Calu3 (cell line): Measurements from ENCODE around the gene ADCYAP1. TPM values are rescaled to one million over a fixed set of nuclear protein-coding genes. Genes with fewer than 3 reads are reported as not detected.

Source experiments
- BruUV-seq: library from RNA; stranded (reverse); fragments of 400-500 nt; replicated peaks from 2 replicates; lab custom pipeline; 2021; lab: Mats Ljungman, UMichigan
- CTCF ChIA-PET: fragments of 300-600 bp; sonication (Branson Sonifier 250); formaldehyde crosslinking; loops from one replicate; lab custom pipeline; 2022; ENCODE audit warnings: antibody characterized with exemption; lab: Charles Lee
- DNase-seq: peaks from one replicate; pipeline ENCODE4 v3.0.0; 2022
- H3K27ac Mint-ChIP-seq: one replicate; pipeline ENCODE4 v1.8.0; 2022; ENCODE audit warnings: mixed read lengths; ENCODE audit not compliant: unreplicated experiment
- H3K27me3 Mint-ChIP-seq: one replicate; pipeline ENCODE4 v1.8.0; 2022; ENCODE audit warnings: mixed read lengths; ENCODE audit not compliant: unreplicated experiment
- H3K36me3 Mint-ChIP-seq: one replicate; pipeline ENCODE4 v1.8.0; 2022; ENCODE audit warnings: mild to moderate bottlenecking, moderate library complexity, mixed read lengths; ENCODE audit not compliant: insufficient read depth, unreplicated experiment
- H3K4me1 Mint-ChIP-seq: one replicate; pipeline ENCODE4 v1.8.0; 2022; ENCODE audit warnings: mild to moderate bottlenecking, low read depth, mixed read lengths; ENCODE audit not compliant: unreplicated experiment
- H3K4me3 Mint-ChIP-seq: one replicate; pipeline ENCODE4 v1.8.0; 2022; ENCODE audit warnings: mild to moderate bottlenecking, low read depth, moderate library complexity, mixed read lengths; ENCODE audit not compliant: unreplicated experiment
- H3K9me3 Mint-ChIP-seq: one replicate; pipeline ENCODE4 v1.8.0; 2022; ENCODE audit warnings: low read depth, mixed read lengths; ENCODE audit not compliant: unreplicated experiment
- intact Hi-C: fragments of 100-400 bp; cut with micrococcal nuclease; formaldehyde crosslinking; loops from one replicate; pipeline ENCODE4 v1.10.0; 2022; ENCODE audit not compliant: unreplicated experiment
- total RNA-seq: library from RNA; stranded (reverse); gene quantifications from 2 replicates; pipeline ENCODE4 v1.2.3, GENCODE V29; 2022
- TF ChIP-seq, protein P1 (sequence below): fragments of 200-600 bp; IDR thresholded peaks from one replicate; pipeline ENCODE4 v1.8.0; 2022; ENCODE audit warnings: antibody characterized with exemption; ENCODE audit not compliant: unreplicated experiment

Gene ADCYAP1
- total RNA-seq, 1 experiment from 2014 or later, result not detected

DNA sequence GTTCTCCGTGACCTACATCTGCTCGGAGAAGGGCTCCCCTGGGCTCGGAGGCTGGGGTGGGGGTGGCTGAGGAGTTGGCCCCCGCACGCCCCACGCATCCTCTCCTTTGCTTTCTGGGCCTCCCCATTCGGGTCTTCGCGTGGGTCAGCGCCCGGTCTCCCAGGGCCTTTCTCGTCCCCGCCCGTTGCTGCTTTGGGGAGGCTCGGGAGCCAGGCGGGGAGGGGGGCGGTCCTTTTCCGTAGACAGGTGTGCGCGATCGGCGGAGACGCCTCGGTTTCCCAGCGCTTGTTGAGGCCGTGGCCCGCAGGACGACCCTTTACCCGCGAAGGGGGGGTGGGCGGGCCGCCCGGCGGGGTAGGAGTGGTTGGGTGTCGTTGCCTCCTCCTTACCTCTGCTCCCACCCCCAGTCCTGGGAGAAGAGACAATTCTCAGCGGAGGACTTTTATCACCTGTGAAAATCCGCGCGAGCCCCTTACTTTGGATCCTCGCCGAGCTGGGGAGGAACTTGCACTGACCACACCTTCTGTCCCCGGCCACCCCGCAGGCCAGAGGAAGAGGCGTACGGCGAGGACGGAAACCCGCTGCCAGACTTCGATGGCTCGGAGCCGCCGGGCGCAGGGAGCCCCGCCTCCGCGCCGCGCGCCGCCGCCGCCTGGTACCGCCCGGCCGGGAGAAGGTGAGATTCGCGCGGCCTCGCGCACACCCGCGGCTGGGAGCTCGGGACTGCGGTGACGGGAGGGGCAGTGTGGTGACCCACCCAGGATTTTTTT is 2.6 kb downstream of the ADCYAP1 start:
- Mint-ChIP-seq H3K4me3 (no peak overlapping the region), H3K36me3 (no peaks in the 10 kb centered on the region), H3K9me3 (peaks cover 5% of the 10 kb centered on the region), H3K27me3 (peaks cover 55% of the 10 kb centered on the region), H3K27ac (no peak overlapping the region), H3K4me1 (no peaks in the 10 kb centered on the region)
- TF ChIP-seq, protein P1, sequence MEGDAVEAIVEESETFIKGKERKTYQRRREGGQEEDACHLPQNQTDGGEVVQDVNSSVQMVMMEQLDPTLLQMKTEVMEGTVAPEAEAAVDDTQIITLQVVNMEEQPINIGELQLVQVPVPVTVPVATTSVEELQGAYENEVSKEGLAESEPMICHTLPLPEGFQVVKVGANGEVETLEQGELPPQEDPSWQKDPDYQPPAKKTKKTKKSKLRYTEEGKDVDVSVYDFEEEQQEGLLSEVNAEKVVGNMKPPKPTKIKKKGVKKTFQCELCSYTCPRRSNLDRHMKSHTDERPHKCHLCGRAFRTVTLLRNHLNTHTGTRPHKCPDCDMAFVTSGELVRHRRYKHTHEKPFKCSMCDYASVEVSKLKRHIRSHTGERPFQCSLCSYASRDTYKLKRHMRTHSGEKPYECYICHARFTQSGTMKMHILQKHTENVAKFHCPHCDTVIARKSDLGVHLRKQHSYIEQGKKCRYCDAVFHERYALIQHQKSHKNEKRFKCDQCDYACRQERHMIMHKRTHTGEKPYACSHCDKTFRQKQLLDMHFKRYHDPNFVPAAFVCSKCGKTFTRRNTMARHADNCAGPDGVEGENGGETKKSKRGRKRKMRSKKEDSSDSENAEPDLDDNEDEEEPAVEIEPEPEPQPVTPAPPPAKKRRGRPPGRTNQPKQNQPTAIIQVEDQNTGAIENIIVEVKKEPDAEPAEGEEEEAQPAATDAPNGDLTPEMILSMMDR, result no peak
- DNase-seq, result no peak
- intact Hi-C loops, result no loop called here
- no TSS peak for BruUV-seq
- CTCF ChIA-PET, result no interaction called here

DNA sequence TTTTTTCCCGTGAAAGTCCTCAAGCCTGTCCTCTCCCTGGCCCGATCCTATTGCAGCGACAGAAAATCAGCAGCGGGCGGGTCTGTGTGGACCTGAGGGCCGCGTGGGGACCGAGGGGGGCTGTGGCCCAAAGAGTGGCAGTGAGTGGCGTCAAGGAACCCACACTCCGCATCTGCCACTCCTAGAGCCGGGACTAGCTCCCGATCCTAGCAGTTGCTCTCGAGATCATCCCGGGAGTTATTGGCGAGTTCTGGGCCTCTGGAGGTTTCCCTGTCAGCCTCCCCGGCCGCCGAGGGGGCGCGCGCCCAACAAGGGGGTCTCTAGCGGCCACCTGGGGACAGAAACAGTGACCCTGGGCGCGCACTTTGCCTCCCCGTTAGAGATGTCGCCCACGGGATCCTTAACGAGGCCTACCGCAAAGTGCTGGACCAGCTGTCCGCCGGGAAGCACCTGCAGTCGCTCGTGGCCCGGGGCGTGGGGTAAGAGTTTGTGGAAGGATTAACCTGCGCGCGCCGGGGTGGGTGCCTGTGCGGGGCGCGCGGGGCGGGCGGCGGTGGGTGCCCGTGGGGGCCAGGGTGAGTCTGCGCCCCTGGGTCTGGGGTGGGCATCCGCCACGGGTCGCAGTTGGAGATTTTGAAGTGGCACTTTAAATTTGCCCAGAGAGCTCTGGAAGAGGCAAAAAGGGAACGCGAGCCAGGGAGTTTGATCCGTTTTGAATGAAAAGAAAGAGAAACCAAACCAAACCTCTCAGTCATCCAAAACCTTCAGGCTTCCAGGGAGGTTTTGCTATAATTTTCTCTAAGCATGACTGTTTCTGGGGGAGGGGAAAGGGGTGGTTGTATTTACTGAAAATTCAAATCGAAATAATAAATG is 3.5 kb downstream of the ADCYAP1 start:
- Mint-ChIP-seq H3K4me3 (no peak overlapping the region), H3K27ac (no peak overlapping the region), H3K9me3 (peaks cover 5% of the 10 kb centered on the region), H3K27me3 (peaks cover 47% of the 10 kb centered on the region), H3K36me3 (no peaks in the 10 kb centered on the region), H3K4me1 (no peaks in the 10 kb centered on the region)
- no TSS peak for BruUV-seq
- TF ChIP-seq, protein P1, result no peak
- no peak for DNase-seq
- intact Hi-C loops, result no loop called here
- CTCF ChIA-PET, result no interaction called here

DNA sequence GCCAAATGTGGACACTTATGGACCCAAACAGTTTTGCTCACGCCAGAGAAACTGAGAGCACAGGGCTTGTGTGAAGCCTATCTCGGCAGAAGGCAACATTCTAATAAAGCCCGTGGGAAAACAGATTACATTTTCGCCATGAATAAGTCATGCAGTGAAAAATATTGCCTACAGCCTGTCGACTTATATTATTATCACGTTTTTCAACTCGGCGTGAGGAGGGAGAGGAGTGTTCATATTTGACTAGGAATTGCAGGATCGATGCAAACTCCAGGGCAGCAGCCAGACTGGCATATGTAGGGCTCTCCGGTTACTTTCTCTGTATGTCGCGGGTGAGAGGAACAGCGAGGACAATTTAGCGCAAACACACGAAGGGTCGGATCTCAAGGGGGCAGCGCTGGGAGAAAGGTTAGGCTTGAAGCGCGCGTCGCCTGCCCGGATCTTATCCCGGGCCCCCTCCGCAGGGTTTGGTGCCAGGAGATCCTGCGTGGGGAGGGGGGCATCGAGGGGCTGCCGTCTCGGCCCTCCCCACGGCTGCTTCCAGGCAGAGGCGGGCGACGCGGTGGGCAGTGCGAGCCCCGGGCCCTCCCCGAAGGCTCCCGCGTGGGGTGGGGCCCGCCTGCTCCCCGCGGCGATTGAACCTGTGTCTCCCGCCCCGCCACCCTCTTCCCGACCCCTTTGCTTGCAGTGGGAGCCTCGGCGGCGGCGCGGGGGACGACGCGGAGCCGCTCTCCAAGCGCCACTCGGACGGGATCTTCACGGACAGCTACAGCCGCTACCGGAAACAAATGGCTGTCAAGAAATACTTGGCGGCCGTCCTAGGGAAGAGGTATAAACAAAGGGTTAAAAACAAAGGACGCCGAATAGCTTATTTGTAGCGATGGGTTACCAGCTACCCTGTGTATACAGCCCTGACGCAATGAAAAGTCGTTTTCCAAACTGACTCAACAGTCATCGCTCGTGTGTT is 4.4 kb downstream of the ADCYAP1 start:
- Mint-ChIP-seq H3K9me3 (peaks cover 5% of the 10 kb centered on the region), H3K4me1 (no peaks in the 10 kb centered on the region), H3K27ac (no peak overlapping the region), H3K27me3 (peaks cover 37% of the 10 kb centered on the region), H3K4me3 (no peak overlapping the region), H3K36me3 (no peaks in the 10 kb centered on the region)
- intact Hi-C loops, result no loop called here
- no peak for DNase-seq
- no TSS peak for BruUV-seq
- TF ChIP-seq, protein P1, result no peak
- CTCF ChIA-PET, result no interaction called here

DNA sequence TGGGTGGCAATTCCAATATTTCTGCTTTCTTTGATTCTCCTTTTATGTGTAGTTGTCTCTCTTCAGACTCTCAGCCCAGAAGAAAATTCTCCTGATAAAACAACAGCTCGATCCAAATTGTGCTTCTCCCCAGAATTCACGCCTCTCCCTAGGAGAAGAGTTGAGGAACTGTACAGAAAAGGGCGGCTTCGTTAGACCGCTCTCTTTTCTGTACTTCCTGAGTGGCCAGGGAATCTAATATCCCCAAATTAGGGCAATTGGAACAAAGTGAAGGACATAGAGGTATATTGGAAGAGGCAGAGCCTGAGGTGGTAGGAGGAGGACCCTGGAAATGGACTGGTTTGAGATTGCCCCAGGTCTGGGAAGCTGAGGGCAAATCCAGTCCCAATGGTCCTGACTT is 5.6 kb downstream of the ADCYAP1 start:
- TF ChIP-seq, protein P1, result no peak
- no peak overlapping the region for H3K4me3 Mint-ChIP-seq
- no peak for DNase-seq
- peaks cover 31% of the 10 kb centered on the region for H3K27me3 Mint-ChIP-seq
- H3K9me3 Mint-ChIP-seq, result peaks cover 5% of the 10 kb centered on the region
- intact Hi-C loops, result no loop called here
- CTCF ChIA-PET, result no interaction called here
- H3K4me1 Mint-ChIP-seq, result no peaks in the 10 kb centered on the region
- BruUV-seq, result no TSS peak
- H3K36me3 Mint-ChIP-seq, result no peaks in the 10 kb centered on the region
- H3K27ac Mint-ChIP-seq, result no peak overlapping the region
